ENCODE results near the gene TSPAN2. TPM values are rescaled to one million over a fixed set of nuclear protein-coding genes. Genes with fewer than 3 reads are reported as not detected.

Gene TSPAN2
- total RNA-seq, 2 experiments from 2014 or later, result 0.25 to 0.36 TPM

DNA sequence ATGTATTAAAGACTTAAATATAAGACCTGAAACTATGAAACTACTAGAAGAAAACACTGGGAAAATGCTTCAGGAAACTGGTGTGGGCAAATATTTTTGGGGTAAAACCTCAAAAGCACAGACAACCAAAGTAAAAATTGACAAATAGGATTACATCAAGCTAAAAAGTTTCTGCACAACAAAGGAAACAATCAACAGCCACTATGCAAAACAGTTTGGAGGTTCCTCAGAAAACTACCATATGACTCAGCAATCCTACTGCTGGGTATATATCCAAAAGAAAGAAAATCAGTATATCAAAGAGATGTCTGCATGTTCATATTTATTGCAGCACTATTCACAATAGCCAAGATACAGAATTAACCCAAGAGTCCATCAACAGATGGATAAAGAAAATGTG, 42.6 kb downstream of the TSPAN2 start:
- DNase-seq (ENCODE audit: low spot score), result no peak
- no peaks in the 10 kb centered on the region for H3K9me3 ChIP-seq (ENCODE audit: low read length)
- H3K27ac ChIP-seq (ENCODE audit: low read depth, low read length, poor library complexity, severe bottlenecking), result no peak overlapping the region
- no TSS peak for BruUV-seq (replicated peaks)
- TF ChIP-seq, protein P1, sequence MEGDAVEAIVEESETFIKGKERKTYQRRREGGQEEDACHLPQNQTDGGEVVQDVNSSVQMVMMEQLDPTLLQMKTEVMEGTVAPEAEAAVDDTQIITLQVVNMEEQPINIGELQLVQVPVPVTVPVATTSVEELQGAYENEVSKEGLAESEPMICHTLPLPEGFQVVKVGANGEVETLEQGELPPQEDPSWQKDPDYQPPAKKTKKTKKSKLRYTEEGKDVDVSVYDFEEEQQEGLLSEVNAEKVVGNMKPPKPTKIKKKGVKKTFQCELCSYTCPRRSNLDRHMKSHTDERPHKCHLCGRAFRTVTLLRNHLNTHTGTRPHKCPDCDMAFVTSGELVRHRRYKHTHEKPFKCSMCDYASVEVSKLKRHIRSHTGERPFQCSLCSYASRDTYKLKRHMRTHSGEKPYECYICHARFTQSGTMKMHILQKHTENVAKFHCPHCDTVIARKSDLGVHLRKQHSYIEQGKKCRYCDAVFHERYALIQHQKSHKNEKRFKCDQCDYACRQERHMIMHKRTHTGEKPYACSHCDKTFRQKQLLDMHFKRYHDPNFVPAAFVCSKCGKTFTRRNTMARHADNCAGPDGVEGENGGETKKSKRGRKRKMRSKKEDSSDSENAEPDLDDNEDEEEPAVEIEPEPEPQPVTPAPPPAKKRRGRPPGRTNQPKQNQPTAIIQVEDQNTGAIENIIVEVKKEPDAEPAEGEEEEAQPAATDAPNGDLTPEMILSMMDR (conservative IDR thresholded peaks at IDR 0.05; ENCODE audit: low read length), result no peak
- no peak for TF ChIP-seq EZH2phosphoT487 (IDR thresholded peaks at IDR 0.05; ENCODE audit: borderline replicate concordance, low read depth, low read length)
- ChIA-PET POLR2A (no interaction called here), CTCF (ENCODE audit: unreplicated experiment) (no interaction called here)
- intact Hi-C loops (cut with micrococcal nuclease; ENCODE audit: unreplicated experiment), result loop anchor here (5.0 kb wide), 1 partner anchor 64 kb away; no protein-coding TSS in a partner anchor
- no peaks in the 10 kb centered on the region for H3K79me2 ChIP-seq (ENCODE audit: insufficient read depth, low read depth, low read length)
- H3K4me2 ChIP-seq (ENCODE audit: low read length), result no peak overlapping the region
- no peak overlapping the region for H2AFZ ChIP-seq (ENCODE audit: low read length)
- H4K20me1 ChIP-seq (ENCODE audit: insufficient read depth, low read length), result no peaks in the 10 kb centered on the region
- H3K36me3 ChIP-seq (ENCODE audit: insufficient read depth, low read length), result no peaks in the 10 kb centered on the region
- H3K4me1 ChIP-seq (ENCODE audit: insufficient read depth, low read length, poor library complexity, severe bottlenecking), result no peaks in the 10 kb centered on the region
- no peaks in the 10 kb centered on the region for H3K9me2 ChIP-seq (ENCODE audit: insufficient read depth, low read length)
- H3K4me3 ChIP-seq (ENCODE audit: low read depth, low read length, poor library complexity, severe bottlenecking), result no peak overlapping the region

DNA sequence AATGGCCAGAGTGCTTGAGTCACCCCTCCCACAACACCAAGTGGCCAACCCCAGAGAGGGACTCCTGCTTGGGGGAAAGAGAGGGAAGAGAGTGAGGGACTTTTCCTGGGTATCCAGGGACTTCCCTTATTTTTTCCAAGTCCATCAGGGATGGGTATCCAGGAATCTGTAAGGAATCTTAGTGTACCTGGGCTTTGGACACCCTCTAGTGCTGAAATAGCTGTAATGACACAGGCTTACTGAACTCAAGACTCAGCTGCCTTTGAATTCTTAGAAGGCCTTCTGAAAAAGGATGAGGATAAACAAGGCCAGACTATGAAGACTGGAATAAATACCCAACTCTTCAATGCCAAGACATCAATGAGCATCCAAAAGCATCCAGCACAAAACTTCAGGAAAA, 47.6 kb downstream of the TSPAN2 start:
- BruUV-seq (replicated peaks), result no TSS peak
- H3K27ac ChIP-seq (ENCODE audit: low read depth, low read length, poor library complexity, severe bottlenecking), result no peak overlapping the region
- no peak overlapping the region for H3K4me3 ChIP-seq (ENCODE audit: low read depth, low read length, poor library complexity, severe bottlenecking)
- no peaks in the 10 kb centered on the region for H3K36me3 ChIP-seq (ENCODE audit: insufficient read depth, low read length)
- no peaks in the 10 kb centered on the region for H3K4me1 ChIP-seq (ENCODE audit: insufficient read depth, low read length, poor library complexity, severe bottlenecking)
- H3K9me2 ChIP-seq (ENCODE audit: insufficient read depth, low read length), result no peaks in the 10 kb centered on the region
- no peak overlapping the region for H3K4me2 ChIP-seq (ENCODE audit: low read length)
- intact Hi-C loops (cut with micrococcal nuclease; ENCODE audit: unreplicated experiment), result no loop called here
- TF ChIP-seq EZH2phosphoT487 (IDR thresholded peaks at IDR 0.05; ENCODE audit: borderline replicate concordance, low read depth, low read length), result no peak
- TF ChIP-seq, protein P1 (conservative IDR thresholded peaks at IDR 0.05; ENCODE audit: low read length), result peak; percentile 25; the same call in 1 of the 2 replicates
- no peak overlapping the region for H2AFZ ChIP-seq (ENCODE audit: low read length)
- no peaks in the 10 kb centered on the region for H3K79me2 ChIP-seq (ENCODE audit: insufficient read depth, low read depth, low read length)
- H3K9me3 ChIP-seq (ENCODE audit: low read length), result no peaks in the 10 kb centered on the region
- ChIA-PET POLR2A (interaction anchor here (0.8 kb wide), 1 partner anchor 9 kb away, joined by 3 read pairs; no protein-coding TSS in a partner anchor), CTCF (ENCODE audit: unreplicated experiment) (no interaction called here)
- no peak for DNase-seq (ENCODE audit: low spot score)
- no peaks in the 10 kb centered on the region for H4K20me1 ChIP-seq (ENCODE audit: insufficient read depth, low read length)

DNA sequence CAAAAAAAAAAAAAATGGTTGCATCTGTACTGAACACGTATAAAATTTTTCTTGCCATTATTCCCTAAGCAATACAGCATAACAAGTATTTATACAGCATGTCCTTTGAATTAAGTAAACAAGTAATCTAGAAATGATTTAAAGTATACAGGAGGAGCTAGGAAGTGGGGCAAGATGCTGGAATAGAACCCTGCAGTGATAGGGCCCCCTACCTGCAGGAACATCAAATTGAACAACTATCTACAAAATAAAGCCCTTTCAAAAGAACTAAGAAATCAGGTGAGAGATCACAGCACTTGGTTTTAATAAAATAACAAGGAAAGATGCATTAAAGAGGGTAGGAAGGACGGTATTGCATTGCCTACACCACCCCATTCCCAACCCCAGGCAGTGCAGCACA, 48.8 kb downstream of the TSPAN2 start:
- H3K4me2 ChIP-seq (ENCODE audit: low read length), result no peak overlapping the region
- H3K9me2 ChIP-seq (ENCODE audit: insufficient read depth, low read length), result no peaks in the 10 kb centered on the region
- H3K36me3 ChIP-seq (ENCODE audit: insufficient read depth, low read length), result no peaks in the 10 kb centered on the region
- no peak overlapping the region for H2AFZ ChIP-seq (ENCODE audit: low read length)
- POLR2A ChIA-PET, result no interaction called here
- CTCF ChIA-PET (ENCODE audit: unreplicated experiment), result no interaction called here
- no peaks in the 10 kb centered on the region for H3K9me3 ChIP-seq (ENCODE audit: low read length)
- no peak for DNase-seq (ENCODE audit: low spot score)
- intact Hi-C loops (cut with micrococcal nuclease; ENCODE audit: unreplicated experiment), result no loop called here
- H3K4me1 ChIP-seq (ENCODE audit: insufficient read depth, low read length, poor library complexity, severe bottlenecking), result no peaks in the 10 kb centered on the region
- H3K27ac ChIP-seq (ENCODE audit: low read depth, low read length, poor library complexity, severe bottlenecking), result no peak overlapping the region
- no TSS peak for BruUV-seq (replicated peaks)
- no peak overlapping the region for H3K4me3 ChIP-seq (ENCODE audit: low read depth, low read length, poor library complexity, severe bottlenecking)
- no peaks in the 10 kb centered on the region for H3K79me2 ChIP-seq (ENCODE audit: insufficient read depth, low read depth, low read length)
- no peak for TF ChIP-seq EZH2phosphoT487 (IDR thresholded peaks at IDR 0.05; ENCODE audit: borderline replicate concordance, low read depth, low read length)
- TF ChIP-seq, protein P1 (conservative IDR thresholded peaks at IDR 0.05; ENCODE audit: low read length), result peak; percentile 44; the same call in 1 of the 2 replicates
- H4K20me1 ChIP-seq (ENCODE audit: insufficient read depth, low read length), result no peaks in the 10 kb centered on the region

Data from OCI-LY7 (cell line).